ENCODE results near the gene TEAD4.

TEAD4 gene

GRCh38 chr12:2959192-2959504 lies at the start of gene TEAD4:
Gene TEAD4 (plus strand): TSS chr12:2959397.
- Histone ChIP-seq H3K27me3 (ENCODE audit: insufficient read depth, low read depth, severe bottlenecking) (no peaks in the 10 kb centered on the region), H3K4me3 (ENCODE audit: low read depth, low read length) (peak within 1 kb of the TSS; percentile 86), H3K27ac (peak within 1 kb of the TSS; percentile 85), H3K36me3 (no peaks in the 10 kb centered on the region), H3K9me3 (ENCODE audit: severe bottlenecking) (no peaks in the 10 kb centered on the region)
- TF ChIP-seq CTCF (IDR thresholded peaks at IDR 0.05; ENCODE audit: low read depth, low read length): no peak
- DNase-seq: peak; percentile 81

GRCh38 chr12:2912216-2912575 lies 47.0 kb upstream of the TEAD4 start:
- H3K36me3 ChIP-seq: peaks cover 26% of the 10 kb centered on the region
- no peaks in the 10 kb centered on the region for H3K9me3 ChIP-seq (ENCODE audit: severe bottlenecking)
- no peak overlapping the region for H3K4me3 ChIP-seq (ENCODE audit: low read depth, low read length)
- no peak for DNase-seq
- no peaks in the 10 kb centered on the region for H3K27me3 ChIP-seq (ENCODE audit: insufficient read depth, low read depth, severe bottlenecking)
- TF ChIP-seq CTCF (IDR thresholded peaks at IDR 0.05; ENCODE audit: low read depth, low read length): no peak
- no peak overlapping the region for H3K27ac ChIP-seq

- no peak for TF ChIP-seq CTCF (IDR thresholded peaks at IDR 0.05; ENCODE audit: low read depth, low read length)
- H3K36me3 ChIP-seq: peaks cover 46% of the 10 kb centered on the region
- no peak overlapping the region for H3K4me3 ChIP-seq (ENCODE audit: low read depth, low read length)
- H3K27ac ChIP-seq: no peak overlapping the region
- no peaks in the 10 kb centered on the region for H3K27me3 ChIP-seq (ENCODE audit: insufficient read depth, low read depth, severe bottlenecking)
- DNase-seq: no peak
- H3K9me3 ChIP-seq (ENCODE audit: severe bottlenecking): no peaks in the 10 kb centered on the region
Measured at GRCh38 chr12:2919249-2919648, 39.9 kb upstream of the TEAD4 start.

- TF ChIP-seq CTCF (IDR thresholded peaks at IDR 0.05; ENCODE audit: low read depth, low read length): no peak
- Histone ChIP-seq H3K4me3 (ENCODE audit: low read depth, low read length) (no peak overlapping the region), H3K27me3 (ENCODE audit: insufficient read depth, low read depth, severe bottlenecking) (no peaks in the 10 kb centered on the region), H3K9me3 (ENCODE audit: severe bottlenecking) (no peaks in the 10 kb centered on the region), H3K27ac (no peak overlapping the region), H3K36me3 (peaks cover 64% of the 10 kb centered on the region)
- no peak for DNase-seq
Measured at GRCh38 chr12:2922329-2922728, 36.9 kb upstream of the TEAD4 start.

GRCh38 chr12:2923057-2923456 lies 36.1 kb upstream of the TEAD4 start:
- no peak overlapping the region for H3K27ac ChIP-seq
- H3K36me3 ChIP-seq: peaks cover 71% of the 10 kb centered on the region
- DNase-seq: no peak
- TF ChIP-seq CTCF (IDR thresholded peaks at IDR 0.05; ENCODE audit: low read depth, low read length): no peak
- H3K27me3 ChIP-seq (ENCODE audit: insufficient read depth, low read depth, severe bottlenecking): no peaks in the 10 kb centered on the region
- H3K4me3 ChIP-seq (ENCODE audit: low read depth, low read length): no peak overlapping the region
- no peaks in the 10 kb centered on the region for H3K9me3 ChIP-seq (ENCODE audit: severe bottlenecking)

GRCh38 chr12:2924019-2924418 lies 35.2 kb upstream of the TEAD4 start:
- H3K36me3 ChIP-seq: peaks cover 72% of the 10 kb centered on the region
- DNase-seq: no peak
- H3K27ac ChIP-seq: no peak overlapping the region

More at GRCh38 chr12:2924019-2924418, 35.2 kb upstream of the TEAD4 start:
- Histone ChIP-seq H3K27me3 (ENCODE audit: insufficient read depth, low read depth, severe bottlenecking) (no peaks in the 10 kb centered on the region), H3K4me3 (ENCODE audit: low read depth, low read length) (no peak overlapping the region), H3K9me3 (ENCODE audit: severe bottlenecking) (no peaks in the 10 kb centered on the region)
- TF ChIP-seq CTCF (IDR thresholded peaks at IDR 0.05; ENCODE audit: low read depth, low read length): no peak

Measured in WERI-Rb-1 (cell line).